Stimulated activated CD4-positive, alpha-beta T cell treated with anti-CD3 and anti-CD28 coated beads, Interleukin-1b, Interleukin-23, amount 100 ng/mL, for 48 hours (primary cell): ENCODE data around the gene KRTCAP2.
A peak's percentile ranks its signal among the peaks of the same experiment; 100 is the strongest.

Experiments used
- DNase-seq: peaks from one replicate; pipeline ENCODE4 v3.0.0-alpha.2; 2020

Gene KRTCAP2

DNA sequence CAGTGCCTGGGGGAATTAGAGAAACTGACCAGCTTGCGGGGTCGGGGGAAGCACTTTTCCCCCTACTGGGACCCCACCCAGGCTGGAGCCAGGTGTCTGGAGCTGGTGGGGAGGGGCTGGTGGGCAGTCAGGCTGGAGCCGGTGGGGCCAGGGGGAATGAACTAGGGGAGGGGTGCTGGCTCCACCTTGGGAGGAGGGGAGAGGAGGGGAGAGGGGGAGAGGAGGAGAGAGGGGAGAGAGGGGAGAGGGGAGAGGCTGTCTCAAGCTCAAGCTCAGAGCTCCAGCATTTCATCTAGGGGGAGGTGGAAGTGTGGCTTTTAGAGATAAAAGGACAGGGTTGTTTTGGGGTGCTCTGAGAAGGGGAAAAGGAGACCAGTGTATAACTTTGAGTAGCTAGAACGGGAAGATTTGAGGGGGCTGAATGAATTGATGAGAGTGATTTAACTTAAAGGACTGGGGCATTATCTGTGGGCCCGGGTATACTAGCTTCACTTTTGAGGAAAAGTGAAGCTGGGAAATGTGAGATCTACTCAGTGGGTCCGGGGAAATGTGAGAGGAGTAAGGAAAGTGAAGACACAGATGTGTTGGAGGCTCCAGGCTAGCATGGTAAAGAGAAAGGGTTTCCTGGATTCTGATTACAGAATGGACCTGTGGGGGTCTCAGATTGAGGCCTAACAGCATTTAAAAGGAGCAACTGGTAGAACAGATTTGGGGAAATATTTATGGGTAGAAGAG is 42.7 kb downstream of the KRTCAP2 start:
- no peak for DNase-seq

- no peak for DNase-seq
Measured at GRCh38 chr1:155128755-155129473, 44.2 kb downstream of the KRTCAP2 start.

DNA sequence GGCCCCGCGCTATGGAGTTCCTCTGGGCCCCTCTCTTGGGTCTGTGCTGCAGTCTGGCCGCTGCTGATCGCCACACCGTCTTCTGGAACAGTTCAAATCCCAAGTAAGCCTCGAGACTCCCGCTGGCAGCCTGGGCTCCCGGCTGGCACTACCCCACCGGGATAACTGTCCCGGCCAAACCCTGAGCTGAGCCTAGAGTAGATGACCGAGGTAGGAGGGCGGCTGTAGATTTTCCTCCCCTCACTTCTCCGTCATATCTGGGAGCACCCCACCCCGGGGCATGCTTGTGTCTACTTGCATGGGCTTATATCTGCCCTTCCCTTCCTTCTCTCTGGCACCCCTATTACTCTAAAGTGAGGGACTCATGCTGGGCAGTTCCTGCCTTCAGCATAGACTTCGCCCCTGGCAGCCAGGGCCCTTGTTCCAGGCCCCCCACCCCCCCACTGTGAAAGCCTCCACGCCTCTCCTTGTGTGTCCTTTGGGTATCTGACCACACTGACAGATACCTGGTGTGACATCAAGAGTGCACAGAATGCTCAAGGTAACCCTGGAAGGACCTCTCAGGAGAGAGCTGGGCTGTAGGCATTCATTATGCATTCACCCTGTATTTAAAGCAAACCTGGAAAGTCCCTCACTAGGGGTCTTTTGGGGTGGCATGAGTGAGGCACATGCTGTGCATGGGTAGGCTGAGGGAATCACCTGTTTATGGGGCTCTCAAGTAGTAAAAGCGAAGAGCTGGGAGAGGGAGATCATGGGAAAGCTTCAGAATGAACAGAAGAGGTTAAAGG is 44.9 kb downstream of the KRTCAP2 start:
- DNase-seq, result no peak

DNA sequence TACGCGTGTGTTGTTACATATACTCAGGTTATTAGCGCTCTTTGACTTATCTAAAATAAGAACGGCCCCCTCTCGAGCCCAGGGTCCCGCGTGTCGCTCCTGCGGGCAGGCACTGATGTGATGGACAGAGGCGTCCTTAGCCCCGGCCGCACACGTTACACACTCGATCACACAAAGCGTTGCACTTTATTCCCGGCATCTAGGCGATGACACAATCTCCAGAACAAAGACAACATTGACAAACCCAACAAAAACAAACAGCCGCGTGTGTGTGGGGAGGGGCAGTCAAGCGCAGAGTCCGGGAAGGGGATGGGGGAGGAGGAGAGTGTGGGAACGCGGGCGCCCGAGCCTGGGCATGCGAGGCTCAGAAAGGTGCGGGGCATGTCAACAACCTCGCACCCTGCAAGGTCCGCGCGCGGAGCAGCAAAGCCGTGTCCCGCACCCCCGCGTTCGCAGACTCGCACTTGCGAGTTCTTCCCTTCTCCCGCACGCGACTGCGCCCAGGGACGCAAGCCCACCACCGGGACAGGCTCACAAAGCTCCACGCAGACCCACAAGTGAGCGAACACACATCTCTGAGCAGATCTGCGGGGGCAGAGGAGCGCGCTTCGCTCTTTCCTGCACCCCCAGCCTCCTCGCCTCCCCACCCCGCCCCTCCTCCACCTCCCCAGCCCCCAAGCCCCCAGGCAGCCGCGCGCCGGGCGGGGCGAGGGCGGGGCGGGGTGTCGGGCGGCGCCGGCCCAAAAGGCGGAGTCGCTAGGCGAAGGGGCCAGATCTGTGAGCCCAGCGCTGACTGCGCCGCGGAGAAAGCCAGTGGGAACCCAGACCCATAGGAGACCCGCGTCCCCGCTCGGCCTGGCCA is 45.8 kb downstream of the KRTCAP2 start, which contains the start of gene EFNA1:
EFNA1 (plus strand) TSS at position 772 of the 862 bp plus-strand sequence. CDS start 102 bp downstream, outside the sequence.
- DNase-seq, result no peak

DNA sequence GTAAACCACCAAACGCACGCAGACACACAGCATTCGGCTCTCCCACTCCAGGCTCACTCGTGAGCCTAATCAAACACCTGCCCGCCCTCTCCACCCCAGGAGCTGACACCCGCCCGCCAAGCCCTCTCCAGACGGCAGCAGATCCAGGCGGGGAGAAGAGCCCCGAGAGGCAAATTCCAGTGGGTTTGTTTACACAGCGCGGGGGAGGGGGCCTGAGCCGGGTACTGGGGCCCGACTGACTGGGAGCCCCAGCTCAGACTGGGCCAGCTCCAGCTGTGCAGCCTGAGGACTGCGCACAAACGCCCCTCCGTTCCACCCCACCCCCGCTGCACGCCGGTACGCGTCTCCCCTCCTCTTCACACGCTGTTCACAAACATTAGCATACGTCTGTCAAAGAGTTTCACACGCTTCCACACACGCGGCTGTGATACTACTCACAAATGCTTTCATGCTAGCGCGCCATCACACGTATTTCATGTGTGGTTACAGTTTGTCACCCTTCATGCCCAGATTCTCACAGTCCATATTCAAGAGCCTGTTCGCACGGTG is 46.5 kb downstream of the KRTCAP2 start:
- peak; percentile 38 for DNase-seq

- no peak for DNase-seq
Measured at GRCh38 chr1:155125946-155126555, 47.1 kb downstream of the KRTCAP2 start.

GRCh38 chr1:155125511-155125945 is 47.6 kb downstream of the KRTCAP2 start:
- DNase-seq, result no peak

DNA sequence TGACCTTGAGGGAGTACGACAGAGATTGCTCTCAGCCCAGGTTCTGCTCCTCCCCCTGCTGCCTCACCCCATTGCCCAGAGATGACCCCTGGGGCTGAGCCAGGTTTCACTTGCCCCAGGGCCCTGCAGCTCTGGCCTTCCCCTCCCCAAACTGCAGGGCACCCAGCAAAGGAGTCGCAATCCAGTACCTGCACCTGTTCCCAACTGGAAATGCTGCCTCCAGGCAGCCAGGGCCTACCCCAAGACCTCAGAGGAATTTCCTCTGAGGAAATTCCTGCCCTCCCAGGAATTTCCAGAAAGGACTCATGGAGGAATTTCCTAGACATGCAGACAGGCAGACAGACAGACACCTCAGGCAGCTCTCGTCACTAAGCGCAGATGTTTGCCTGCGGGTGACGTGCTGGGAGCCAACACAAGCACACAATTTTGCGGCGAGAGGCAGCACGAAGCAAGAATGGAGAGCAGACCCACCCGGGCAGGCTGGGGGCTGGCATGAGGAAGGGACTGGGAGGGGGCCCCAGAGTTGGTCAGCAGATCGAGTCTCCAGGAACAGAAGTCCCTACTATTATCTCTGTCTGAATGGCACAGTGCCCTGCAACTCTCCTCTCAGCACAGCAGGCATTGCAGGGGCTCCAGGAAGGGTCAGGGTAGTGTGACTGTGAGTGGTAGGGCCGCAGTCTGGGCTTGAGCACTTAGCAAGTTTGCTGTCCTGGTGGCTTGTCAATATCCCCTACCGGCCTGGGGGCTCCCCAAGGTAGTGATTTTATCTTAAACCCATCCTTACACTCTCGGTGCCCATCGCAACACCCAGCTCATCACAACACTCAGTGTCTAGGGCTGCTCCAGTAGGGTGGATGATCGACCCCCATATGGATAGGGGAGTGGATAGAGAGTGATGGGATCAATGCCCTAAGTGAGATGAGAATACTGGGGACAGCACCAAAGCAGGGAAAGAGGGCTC is 48.3 kb downstream of the KRTCAP2 start:
- DNase-seq, result no peak

GRCh38 chr1:155123801-155124200 is 49.3 kb downstream of the KRTCAP2 start:
- no peak for DNase-seq

- no peak for DNase-seq
Measured at GRCh38 chr1:155122308-155122707, 50.8 kb downstream of the KRTCAP2 start.

DNA sequence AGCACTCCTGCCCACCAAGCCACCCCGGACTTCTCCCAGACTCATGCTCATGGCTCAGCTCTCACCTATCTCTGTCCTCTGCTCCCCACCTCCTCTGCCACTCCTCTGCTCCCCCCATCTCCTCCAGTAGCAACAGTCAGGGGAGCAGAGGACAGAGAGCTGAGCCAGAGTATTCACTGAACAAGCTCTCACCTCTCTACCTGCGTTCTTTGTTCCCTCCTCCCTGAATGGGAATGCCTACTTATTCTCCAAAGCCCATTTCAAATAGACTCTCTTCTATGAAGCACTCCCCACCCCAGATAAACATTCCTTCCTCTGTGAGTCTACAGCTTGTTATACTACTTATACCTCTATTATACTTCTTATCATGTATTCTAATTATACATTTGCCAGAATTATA is 51.9 kb downstream of the KRTCAP2 start:
- no peak for DNase-seq

- DNase-seq, result no peak
Measured at GRCh38 chr1:155120253-155120652, 52.9 kb downstream of the KRTCAP2 start.
